LoVo (cell line): ENCODE results near the gene TCF7L2.
A peak's percentile ranks its signal among the peaks of the same experiment; 100 is the strongest.

Experiments used
- DNase-seq: peaks from one replicate; pipeline ENCODE4 v3.0.0-alpha.2; 2016; ENCODE audit warnings: low spot score

Gene TCF7L2

DNA sequence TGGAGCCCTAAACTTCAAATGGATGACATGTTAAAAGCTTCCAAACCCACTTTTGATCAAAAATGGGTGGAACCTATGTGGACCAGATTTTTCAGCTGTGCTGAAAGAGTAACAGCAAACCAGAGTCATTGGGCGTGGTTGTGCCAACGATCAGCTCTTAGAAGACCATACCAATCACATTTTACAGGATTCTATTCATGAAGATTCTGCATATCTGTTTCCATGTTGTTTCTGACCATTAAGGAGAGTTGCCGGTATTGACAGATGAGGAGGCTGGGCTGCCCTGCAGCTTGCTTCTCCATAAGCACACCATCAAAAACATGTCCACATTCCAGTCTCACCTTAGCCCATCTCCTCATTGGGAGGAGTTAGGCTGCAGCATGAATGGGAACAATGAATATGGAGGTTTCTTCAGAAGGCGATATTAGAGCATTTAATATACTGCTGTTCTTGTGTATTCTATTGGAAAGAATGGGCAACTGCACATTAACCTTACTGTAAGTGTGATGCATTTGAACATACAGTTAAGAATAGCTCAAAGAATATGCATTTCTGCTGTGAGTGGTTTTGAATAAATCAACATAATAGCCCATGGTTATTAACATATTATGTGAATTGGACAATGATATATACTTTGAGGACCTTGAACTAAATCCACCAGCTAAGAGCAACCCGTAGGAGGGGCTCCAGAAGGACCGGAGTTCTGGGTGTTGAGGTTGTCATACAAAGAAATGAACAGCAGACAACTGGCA lies 116.7 kb downstream of the TCF7L2 start:
- no peak for DNase-seq

GRCh38 chr10:113067501-113067900 lies 117.5 kb downstream of the TCF7L2 start:
- no peak for DNase-seq

DNA sequence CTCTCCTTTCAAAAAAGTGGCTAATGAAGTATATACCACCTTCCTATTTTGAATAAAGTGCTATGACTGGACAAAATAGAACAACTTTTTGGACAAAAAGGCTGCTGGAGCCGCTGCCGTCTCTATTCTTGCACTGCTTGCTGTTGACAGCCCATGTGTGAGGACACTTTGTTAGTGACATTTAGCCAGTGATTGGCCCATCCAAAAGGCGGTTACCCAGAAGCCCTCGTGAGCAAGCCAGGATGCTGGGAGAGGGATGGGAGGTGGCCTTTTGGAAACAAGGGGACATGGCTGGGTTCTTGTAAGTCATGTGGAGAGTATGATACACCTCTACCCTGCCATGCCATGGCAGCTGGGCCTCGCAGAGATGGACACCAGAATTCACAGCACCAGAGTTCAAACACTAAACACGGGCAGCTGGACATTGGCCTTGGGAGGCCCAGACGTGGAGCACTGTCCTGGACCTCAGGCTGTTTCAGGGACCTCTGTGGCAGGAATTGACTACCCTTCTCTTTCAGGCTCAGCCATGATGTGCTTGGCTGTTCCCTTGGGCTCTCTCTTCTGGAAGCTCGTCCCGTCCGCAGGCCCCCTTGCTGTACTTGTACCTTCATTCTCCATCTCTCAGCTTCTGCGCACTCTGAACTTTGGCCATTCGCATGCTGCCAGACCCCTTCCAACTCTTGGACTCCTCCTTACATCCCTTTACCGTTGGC lies 118.3 kb downstream of the TCF7L2 start:
- DNase-seq, result no peak

DNA sequence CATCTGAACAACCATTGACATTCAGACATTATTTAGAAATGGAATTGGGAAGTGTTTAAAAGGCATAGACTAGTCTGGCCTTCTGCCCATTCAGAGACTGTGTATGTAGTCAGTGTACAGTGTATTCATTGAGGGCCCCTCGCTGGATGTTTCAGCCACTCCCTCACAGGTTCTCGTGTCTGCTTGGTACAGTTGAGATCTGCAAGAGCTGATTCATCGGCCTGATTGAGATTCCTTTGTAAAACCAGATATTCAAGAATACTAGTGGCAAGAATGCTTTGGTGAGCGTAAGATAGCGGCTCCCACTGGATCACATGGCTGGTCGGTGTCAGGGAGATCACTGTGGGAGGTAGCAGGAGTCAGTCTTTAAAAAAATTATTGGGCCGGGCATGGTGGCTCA lies 119.5 kb downstream of the TCF7L2 start:
- no peak for DNase-seq

DNA sequence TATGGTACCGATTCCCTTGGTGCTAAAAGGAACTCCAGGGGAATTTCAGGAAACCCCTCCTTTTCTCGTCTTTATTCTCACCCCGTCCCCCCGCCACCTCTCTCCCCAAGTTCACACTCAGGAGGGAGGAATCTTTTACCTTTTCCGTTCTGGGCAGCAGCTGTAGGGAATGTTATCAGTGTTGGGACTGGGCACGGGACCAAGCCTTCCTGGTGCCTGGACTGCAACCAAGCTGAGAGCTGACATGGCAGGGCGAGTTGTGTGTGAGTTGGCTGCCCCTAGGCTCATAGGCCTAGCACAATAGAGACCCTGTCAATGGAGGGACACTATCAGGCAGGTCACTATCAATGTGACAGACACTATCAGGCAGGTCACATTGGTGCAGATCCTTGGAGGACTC lies 121.4 kb downstream of the TCF7L2 start:
- DNase-seq, result no peak

- DNase-seq, result peak; percentile 95
Observed at GRCh38 chr10:113073549-113074189, 123.6 kb downstream of the TCF7L2 start.

GRCh38 chr10:113076949-113077348 lies 126.9 kb downstream of the TCF7L2 start:
- DNase-seq, result no peak

GRCh38 chr10:113078282-113078907 lies 128.3 kb downstream of the TCF7L2 start:
- no peak for DNase-seq

DNA sequence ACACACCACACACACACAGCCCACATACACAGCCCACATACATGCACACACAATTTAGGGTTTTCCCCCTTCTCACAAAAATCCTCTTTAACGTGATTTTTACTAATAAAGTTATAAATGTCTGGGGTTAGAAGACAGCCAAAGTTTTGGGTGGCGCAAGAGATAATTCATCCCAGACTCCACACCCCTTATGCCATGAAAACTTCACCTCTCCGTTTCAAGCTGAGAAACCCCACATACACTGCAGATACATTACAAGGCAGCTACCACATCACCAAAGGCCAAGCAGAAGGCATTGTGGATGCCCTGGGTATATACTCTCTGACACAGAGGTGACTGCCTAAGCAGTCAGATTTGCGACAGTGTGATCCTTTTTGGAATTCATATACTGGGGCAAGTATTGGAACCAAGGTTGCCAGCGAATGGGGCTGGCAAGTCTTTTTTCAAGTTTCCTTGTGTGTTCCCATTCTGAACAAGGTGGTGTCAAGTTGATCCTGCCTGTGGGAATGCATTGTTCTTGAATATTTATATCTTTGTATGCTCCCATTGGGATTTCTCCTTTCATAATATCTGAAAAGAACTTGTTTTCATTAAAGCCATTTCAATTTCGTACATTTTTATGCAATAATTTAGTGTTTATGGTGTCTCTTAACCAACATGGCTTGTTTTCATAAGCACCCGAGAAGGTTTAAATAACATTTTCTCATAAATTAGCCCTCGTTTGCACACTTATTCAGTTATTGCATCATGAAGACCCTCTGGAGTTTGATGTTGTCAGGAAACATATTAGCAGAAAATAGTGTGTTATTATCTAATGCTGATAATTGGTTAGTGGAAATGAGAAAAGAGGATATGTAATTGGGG lies 130.2 kb downstream of the TCF7L2 start:
- DNase-seq, result no peak

- no peak for DNase-seq
Observed at GRCh38 chr10:113080925-113081229, 130.8 kb downstream of the TCF7L2 start.

- no peak for DNase-seq
Observed at GRCh38 chr10:113084031-113084430, 134.0 kb downstream of the TCF7L2 start.

DNA sequence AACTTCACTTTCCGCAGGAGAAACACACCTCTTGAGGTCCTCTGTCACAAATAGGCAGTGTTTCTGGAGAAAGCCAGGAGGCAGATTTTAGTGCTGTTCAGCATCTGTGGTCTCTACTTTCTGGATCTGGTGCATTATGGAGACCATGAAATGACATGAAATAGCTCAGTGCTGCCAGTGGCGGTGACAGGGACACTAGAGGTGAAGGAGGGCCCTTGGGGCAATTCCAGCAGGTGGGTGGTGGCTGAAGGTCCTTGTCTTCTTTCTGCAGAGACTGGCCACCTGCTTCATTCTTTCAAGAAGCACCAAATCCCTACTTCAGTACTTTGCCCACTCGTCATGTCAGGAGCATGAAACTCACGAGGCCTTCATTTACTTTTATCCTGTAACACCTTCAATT lies 135.7 kb downstream of the TCF7L2 start:
- DNase-seq, result no peak

DNA sequence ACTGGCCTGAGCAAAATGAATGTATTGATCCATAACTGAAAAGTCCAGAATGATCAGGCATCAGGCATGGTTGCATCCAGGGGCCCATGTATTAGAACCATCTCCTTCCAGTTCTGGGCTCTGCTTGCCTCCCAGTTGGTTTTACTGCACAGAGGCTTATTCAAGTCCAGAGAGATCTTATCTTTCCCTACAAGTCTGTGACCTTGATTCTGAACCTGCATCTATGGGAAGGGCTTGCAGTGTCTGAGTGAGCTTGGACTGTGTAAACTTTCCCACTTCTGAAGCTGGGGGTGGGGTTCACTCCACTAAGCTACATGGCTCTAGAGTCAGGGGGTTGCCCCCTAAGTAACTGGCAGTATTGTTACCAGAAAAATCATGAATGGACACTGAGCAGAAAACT lies 136.2 kb downstream of the TCF7L2 start:
- peak; percentile 55 for DNase-seq

- DNase-seq, result peak; percentile 96
Observed at GRCh38 chr10:113087165-113088029, 137.3 kb downstream of the TCF7L2 start.

DNA sequence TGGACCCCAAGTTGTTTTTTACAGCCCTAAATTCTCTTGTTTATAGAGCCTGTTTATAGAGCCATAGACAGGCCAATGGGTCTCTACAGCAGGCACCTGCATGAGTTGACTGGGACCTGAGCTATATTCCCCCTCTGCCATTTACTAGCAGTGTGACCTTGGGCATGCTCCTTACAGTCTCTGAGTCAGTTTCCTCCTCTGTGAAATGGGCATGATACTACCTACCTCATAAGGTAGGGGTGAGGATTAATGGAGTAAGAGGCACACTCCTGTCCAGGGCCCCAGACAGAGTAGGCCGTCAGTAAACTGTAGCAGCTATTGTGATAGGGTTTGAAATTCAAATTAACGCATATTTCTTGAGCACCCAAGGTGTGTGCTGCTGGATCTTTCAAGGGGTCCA lies 138.1 kb downstream of the TCF7L2 start:
- no peak for DNase-seq

DNA sequence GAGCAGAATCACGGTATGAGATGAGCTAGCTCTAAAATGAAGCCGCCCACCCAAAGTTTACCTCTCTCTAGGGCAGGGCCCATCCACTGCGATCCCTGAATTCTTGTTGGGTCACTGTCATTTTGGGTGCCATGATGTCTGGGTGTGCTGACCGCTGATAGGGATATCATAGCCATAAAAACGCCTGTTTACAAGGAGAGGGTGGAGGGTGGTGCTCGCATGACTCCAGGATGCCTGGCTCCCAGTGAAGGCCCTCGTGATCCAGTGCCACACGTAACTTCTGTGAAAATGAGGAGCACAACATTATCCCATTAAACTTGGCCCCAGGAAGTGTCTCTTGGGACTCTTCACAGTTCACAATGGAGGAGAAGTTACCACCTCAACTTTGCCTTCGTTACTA lies 139.5 kb downstream of the TCF7L2 start:
- no peak for DNase-seq

DNA sequence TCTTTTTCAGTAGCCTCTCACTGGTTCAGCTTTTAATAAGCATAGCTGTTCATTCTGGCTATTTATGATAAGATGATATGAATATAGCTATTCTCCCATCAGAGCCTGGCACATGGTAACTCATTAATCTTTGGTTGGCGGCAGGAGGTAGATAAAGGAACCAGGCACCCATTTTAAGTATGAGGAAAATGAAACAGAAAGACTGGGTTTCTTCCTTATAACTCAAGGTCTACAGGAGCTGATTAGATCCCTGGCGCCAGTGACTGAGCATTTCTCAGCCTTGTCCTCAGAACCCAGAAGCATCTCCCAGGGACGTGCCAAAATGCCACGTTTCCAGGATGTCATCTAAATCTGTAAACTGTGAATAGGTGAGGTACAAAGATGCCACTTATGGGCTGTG lies 141.9 kb downstream of the TCF7L2 start:
- DNase-seq, result no peak

DNA sequence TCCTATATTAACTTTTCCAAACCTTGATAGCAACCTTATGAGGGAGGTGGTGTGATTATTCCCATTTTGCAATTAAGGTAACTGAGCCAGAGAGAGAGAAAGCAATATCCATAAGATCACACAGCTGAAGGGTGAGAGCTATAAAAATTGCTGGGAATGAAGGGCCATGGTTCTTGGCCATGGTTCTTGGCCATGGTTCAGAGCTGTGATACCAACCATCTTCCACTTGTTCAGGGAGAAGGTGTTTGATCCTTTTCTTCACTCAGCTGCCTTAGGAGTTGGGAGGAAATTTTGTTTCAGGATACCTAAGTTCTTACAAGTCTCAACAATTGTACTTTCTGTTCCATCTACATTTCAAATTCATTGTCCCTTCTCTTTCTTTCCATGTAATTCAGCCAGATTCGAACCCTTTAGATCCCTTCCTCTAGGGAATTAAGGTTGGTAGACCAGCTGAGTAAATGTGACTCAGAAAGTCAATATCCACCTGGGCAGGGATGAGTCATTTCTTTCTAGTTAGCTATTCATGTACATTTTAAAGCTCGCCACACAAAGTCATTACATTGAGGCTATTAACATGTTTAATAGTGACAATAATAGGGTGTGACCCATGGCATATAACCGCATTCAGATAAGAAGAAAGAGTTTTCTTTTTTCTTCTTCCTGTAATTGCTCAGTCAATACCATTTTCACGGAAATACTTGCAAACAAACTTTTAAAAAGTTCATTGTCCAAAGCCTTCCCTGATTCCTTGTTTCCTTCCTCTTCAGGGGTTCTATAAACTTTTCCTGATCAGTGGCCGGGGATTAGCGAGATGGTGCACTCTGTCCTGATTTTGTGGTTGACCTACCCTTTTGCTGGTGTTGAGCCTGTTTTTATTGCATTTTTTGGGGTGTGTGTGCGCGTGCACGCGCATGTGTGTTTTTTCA lies 143.4 kb downstream of the TCF7L2 start:
- DNase-seq, result peak; percentile 93

DNA sequence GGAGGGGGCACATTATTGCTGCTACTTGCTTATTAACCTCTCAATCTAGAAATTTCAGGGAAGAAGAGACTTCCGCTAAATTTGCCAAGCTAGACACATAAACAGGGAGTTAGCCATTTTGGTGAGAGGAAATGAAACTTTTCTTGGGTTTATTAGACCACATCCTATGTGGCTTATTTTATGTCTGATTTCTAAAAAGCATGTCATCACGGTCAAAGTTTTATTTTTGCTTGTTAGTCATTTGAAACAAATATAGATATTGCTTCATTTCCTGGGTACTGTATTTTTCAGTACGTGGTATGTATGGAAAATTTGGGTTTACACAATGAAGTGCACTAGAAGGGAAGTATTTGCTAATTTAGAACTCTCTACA lies 144.1 kb downstream of the TCF7L2 start:
- DNase-seq, result no peak
